B cell (primary cell): ENCODE data around the gene CEP85L. TPM values are rescaled to one million over a fixed set of nuclear protein-coding genes. Genes with fewer than 3 reads are reported as not detected.

ENCODE experiments used
- ATAC-seq: fragments of 200-7000 bp; cut with Tn5 transposase; one replicate; pipeline ENCODE4 v1.10.0; 2021; ENCODE audit warnings: low read depth, mild to moderate bottlenecking, moderate number of reproducible peaks, moderate library complexity
- CTCF ChIA-PET: fragments of 350-600 bp; sonication (Branson Sonifier 250); formaldehyde crosslinking; loops from one replicate; lab custom pipeline; 2021; ENCODE audit warnings: antibody characterized with exemption, inconsistent platforms; lab: Charles Lee
- POLR2A ChIA-PET: fragments of 350-600 bp; sonication (Branson Sonifier 250); formaldehyde crosslinking; loops from one replicate; lab custom pipeline; 2021; ENCODE audit warnings: antibody characterized with exemption; lab: Charles Lee
- DNase-seq: peaks from one replicate; pipeline ENCODE4 v3.0.0; 2013
- H2AFZ ChIP-seq: 2 replicates; pipeline ENCODE4 v1.6.1; 2012; ENCODE audit warnings: mild to moderate bottlenecking, low read depth, low read length; ENCODE audit not compliant: insufficient read depth, poor library complexity, severe bottlenecking
- H3K27ac ChIP-seq, 2 donors: 1 replicate in 1 of 2; 2 replicates in 1 of 2; pipeline ENCODE4 v1.5.1; 2012 to 2013; ENCODE audit warnings: low read length in 2 of 2, mild to moderate bottlenecking in 2 of 2, moderate library complexity in 1 of 2
- H3K27me3 ChIP-seq, 4 experiments: fragments of 200-600 bp in 1 of 4; sonication (generic) in 1 of 4; replicated peaks in 1 of 4; 1 replicate in 2 of 4; 2 replicates in 2 of 4; pipeline versions ENCODE4 v1.6.1 to v1.7.0; 2013 to 2016; ENCODE audit warnings: low read length in 3 of 4, mild to moderate bottlenecking in 2 of 4, mixed read lengths in 1 of 4, moderate library complexity in 1 of 4; ENCODE audit not compliant: insufficient read depth in 4 of 4, control insufficient read depth in 3 of 4; ENCODE audit errors: control extremely low read depth in 1 of 4
- H3K36me3 ChIP-seq, 2 experiments: replicated peaks in 1 of 2; 1 replicate in 1 of 2; 2 replicates in 1 of 2; pipeline versions ENCODE4 v1.6.1 to v1.7.1; 2013; ENCODE audit warnings: low read length in 1 of 2; ENCODE audit not compliant: insufficient read depth in 2 of 2, control insufficient read depth in 1 of 2; ENCODE audit errors: control extremely low read depth in 1 of 2, extremely low read depth in 1 of 2
- H3K4me1 ChIP-seq, 2 donors: fragments of 200-600 bp in 1 of 2; sonication (generic) in 1 of 2; 1 replicate in 1 of 2; 2 replicates in 1 of 2; pipeline versions ENCODE4 v1.5.1 to v1.6.1; 2013 to 2017; ENCODE audit warnings: low read length in 2 of 2; ENCODE audit not compliant: control insufficient read depth in 2 of 2, insufficient read depth in 2 of 2
- H3K4me2 ChIP-seq: replicated peaks from 2 replicates; pipeline ENCODE3; 2012; ENCODE audit warnings: mild to moderate bottlenecking, low read depth, low read length; ENCODE audit not compliant: poor library complexity, severe bottlenecking
- H3K4me3 ChIP-seq, 5 experiments: fragments of 200-600 bp in 1 of 5; sonication (generic) in 1 of 5; 1 replicate in 3 of 5; 2 replicates in 2 of 5; pipeline versions ENCODE4 v1.5.1 to v1.7.0; 2011 to 2016; ENCODE audit warnings: low read length in 4 of 5, mild to moderate bottlenecking in 4 of 5, low read depth in 2 of 5, control low read depth in 1 of 5, moderate library complexity in 1 of 5; ENCODE audit not compliant: insufficient read depth in 1 of 5; ENCODE audit errors: control extremely low read depth in 1 of 5, extremely low read depth in 1 of 5
- H3K79me2 ChIP-seq: fragments of 200-600 bp; sonication (generic); one replicate; pipeline ENCODE4 v1.6.0; 2016; ENCODE audit warnings: low read length; ENCODE audit not compliant: control insufficient read depth, insufficient read depth
- H3K9ac ChIP-seq: fragments of 200-600 bp; sonication (generic); 2 replicates; pipeline ENCODE4 v1.6.1; 2017; ENCODE audit warnings: mild to moderate bottlenecking, low read length, moderate library complexity
- H3K9me3 ChIP-seq, 3 donors: one replicate each; pipeline versions ENCODE4 v1.6.1 to v1.7.1; 2013; ENCODE audit warnings: low read length in 2 of 3; ENCODE audit not compliant: control insufficient read depth in 2 of 3, insufficient read depth in 1 of 3; ENCODE audit errors: control extremely low read depth in 1 of 3
- H4K20me1 ChIP-seq: 2 replicates; pipeline ENCODE4 v1.6.0; 2012; ENCODE audit warnings: mild to moderate bottlenecking, low read length; ENCODE audit not compliant: insufficient read depth, control insufficient read depth, poor library complexity, severe bottlenecking
- H3K27ac Mint-ChIP-seq: one replicate; pipeline ENCODE4 v1.8.0; 2021; ENCODE audit warnings: mixed read lengths
- H3K27me3 Mint-ChIP-seq: one replicate; pipeline ENCODE4 v1.8.0; 2021; ENCODE audit warnings: mixed read lengths
- H3K4me1 Mint-ChIP-seq: one replicate; pipeline ENCODE4 v1.8.0; 2021; ENCODE audit warnings: mixed read lengths
- H3K4me3 Mint-ChIP-seq: one replicate; pipeline ENCODE4 v1.8.0; 2021; ENCODE audit warnings: mixed read lengths
- H3K9me3 Mint-ChIP-seq: one replicate; pipeline ENCODE4 v1.8.0; 2022; ENCODE audit warnings: mixed read lengths; ENCODE audit not compliant: insufficient read depth
- CTCF ChIP-seq: fragments of 200-600 bp; IDR thresholded peaks from one replicate; pipeline ENCODE4 v1.8.0; 2022; ENCODE audit warnings: antibody characterized with exemption, mild to moderate bottlenecking
- EZH2 ChIP-seq: IDR thresholded peaks from 2 replicates; pipeline ENCODE4 v1.6.1; 2012; ENCODE audit warnings: borderline replicate concordance, low read depth, mild to moderate bottlenecking, moderate library complexity, low read length; ENCODE audit not compliant: insufficient read depth, poor library complexity, severe bottlenecking
- WGBS: methylation state at CpG from one replicate; pipeline ENCODE4 v1.1.5; 2013; ENCODE audit warnings: missing lambda C conversion rate; ENCODE audit not compliant: insufficient coverage; 5-methylcytosine and 5-hydroxymethylcytosine counted together
- intact Hi-C: fragments of 100-400 bp; cut with micrococcal nuclease; formaldehyde crosslinking; loops from one replicate; pipeline ENCODE4 v1.10.0; 2022
- polyA plus RNA-seq: library from polyadenylated mRNA; depleted of rRNA; stranded (reverse); fragments of >200 nt; gene quantifications from 2 replicates; pipeline ENCODE4 v1.2.3, GENCODE V29; 2012
- total RNA-seq, 2 donors: library from RNA; stranded (reverse); fragments of 120-200 nt in 1 of 2; gene quantifications; 1 replicate in 1 of 2; 2 replicates in 1 of 2; pipeline versions ENCODE4 v1.2.3 to v1.2.4, GENCODE V29; 2013 to 2022

CEP85L gene
- total and polyA plus RNA-seq, 2 donors (not counting 1 experiment from before 2014, with no cell fraction given), result 7.6 to 32.1 TPM

DNA sequence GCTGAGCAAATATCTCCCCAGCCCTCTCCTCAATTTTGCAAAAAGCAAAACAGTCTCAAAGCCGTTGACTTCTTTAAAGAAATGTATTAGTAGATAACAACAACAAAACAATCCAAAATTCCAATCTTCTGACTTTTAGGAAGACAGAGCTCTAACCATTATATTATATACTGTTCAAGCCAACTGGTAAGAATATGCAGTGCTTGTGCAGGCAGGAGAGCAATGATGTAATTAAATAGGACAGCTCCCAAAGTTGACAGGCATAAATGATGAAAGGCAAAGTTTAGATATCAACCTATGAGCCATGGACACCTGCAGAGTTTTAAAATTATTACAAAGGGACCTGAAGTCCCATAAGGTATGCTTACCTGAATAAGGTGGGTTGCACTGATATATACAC, 16.6 kb upstream of the CEP85L start:
- CTCF ChIA-PET, result interaction anchor here (1.7 kb wide), 1 partner anchor 30 kb away, joined by 4 read pairs; no protein-coding TSS in a partner anchor
- Mint-ChIP-seq H3K4me3 (no peak overlapping the region), H3K27ac (no peak overlapping the region), H3K27me3 (no peaks in the 10 kb centered on the region), H3K9me3 (no peaks in the 10 kb centered on the region), H3K4me1 (peaks cover 47% of the 10 kb centered on the region)
- Histone ChIP-seq H3K9me3 (no peaks in the 10 kb centered on the region), H3K79me2 (peaks cover 76% of the 10 kb centered on the region), H3K9ac (no peak overlapping the region), H2AFZ (no peak overlapping the region), H3K27me3 (no peaks in the 10 kb centered on the region), H4K20me1 (peaks cover 33% of the 10 kb centered on the region), H3K27ac (no peak overlapping the region), H3K4me2 (no peak overlapping the region), H3K4me3 (no peak overlapping the region), H3K4me1 (peaks cover 13 to 18% of the 10 kb centered on the region in 2 donors), H3K36me3 (peaks cover 0 to 1% of the 10 kb centered on the region in 2 experiments)
- TF ChIP-seq CTCF, result no peak
- no peak for TF ChIP-seq EZH2
- POLR2A ChIA-PET, result no interaction called here
- WGBS, result no CpG with 5 or more reads among the region's 1 CpG
- DNase-seq (no peak), ATAC-seq (no peak)
- intact Hi-C loops, result no loop called here

DNA sequence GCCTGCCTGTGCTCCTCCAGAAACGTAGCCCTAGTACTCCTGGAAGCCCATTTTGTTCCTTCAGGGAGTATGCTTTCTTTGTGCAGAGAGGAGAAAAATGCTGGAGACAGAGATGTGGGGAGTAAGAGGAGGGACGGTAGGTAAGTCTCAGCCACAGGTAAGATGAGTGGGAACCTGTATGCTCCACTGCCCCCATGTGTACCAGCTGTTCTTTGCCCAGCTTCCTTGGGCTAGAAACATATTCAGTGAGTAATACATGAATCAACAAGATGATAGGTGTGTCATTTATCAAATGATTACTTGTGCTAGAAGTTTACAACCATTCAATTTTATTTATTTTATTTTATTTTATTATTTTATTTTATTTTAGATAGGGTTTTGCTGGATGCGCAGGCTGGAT, 13.6 kb upstream of the CEP85L start:
- POLR2A ChIA-PET, result no interaction called here
- intact Hi-C loops, result no loop called here
- Mint-ChIP-seq H3K4me1 (peaks cover 38% of the 10 kb centered on the region), H3K4me3 (peak overlapping the region; percentile 82), H3K27ac (peak overlapping the region; percentile 11), H3K9me3 (no peaks in the 10 kb centered on the region), H3K27me3 (no peaks in the 10 kb centered on the region)
- Histone ChIP-seq H4K20me1 (peaks cover 12% of the 10 kb centered on the region), H3K4me1 (peaks cover 13 to 18% of the 10 kb centered on the region in 2 donors), H3K4me3 (peak overlapping the region in 2 of 5 experiments; percentile 5 to 56), H3K9ac (peak overlapping the region; percentile 51), H3K9me3 (no peaks in the 10 kb centered on the region), H3K27me3 (no peaks in the 10 kb centered on the region), H3K4me2 (peak overlapping the region; percentile 56), H2AFZ (no peak overlapping the region), H3K27ac (peak overlapping the region in 1 of 2 donors; percentile 61), H3K79me2 (peaks cover 47% of the 10 kb centered on the region), H3K36me3 (peaks cover 1 to 18% of the 10 kb centered on the region in 2 experiments)
- CTCF ChIA-PET, result interaction anchor here (1.5 kb wide), 1 partner anchor 100 kb away, joined by 5 read pairs; no protein-coding TSS in a partner anchor
- ATAC-seq, result no peak
- no CpG with 5 or more reads among the region's 3 CpGs for WGBS
- DNase-seq, result no peak
- no peak for TF ChIP-seq EZH2
- no peak for TF ChIP-seq CTCF
